GM12892 (cell line): Measurements from ENCODE around the gene RNF144A.

Experiments
- DNase-seq: peaks from one replicate; pipeline ENCODE4 v3.0.0; 2011; ENCODE audit not compliant: insufficient read length
- FAIRE-seq: peaks from 2 replicates; lab custom pipeline; 2011; peaks lifted over from hg19 to GRCh38; lab: Jason Lieb, UNC
- POLR2A ChIP-seq: IDR thresholded peaks from 2 replicates; pipeline ENCODE4 v1.6.1; 2011; ENCODE audit warnings: low read depth, low read length, control low read depth
- POLR2AphosphoS5 ChIP-seq: IDR thresholded peaks from 2 replicates; pipeline ENCODE4 v1.6.1; 2011; ENCODE audit warnings: low read depth, low read length, control low read depth
- TAF1 ChIP-seq: IDR thresholded peaks from 2 replicates; pipeline ENCODE4 v1.6.1; 2011; ENCODE audit warnings: low read depth, mild to moderate bottlenecking, control low read depth, low read length, borderline replicate concordance

The RNF144A gene

GRCh38 chr2:6956566-6956965 lies 39.4 kb downstream of the RNF144A start:
- DNase-seq: no peak
- no peak for FAIRE-seq
- no peak for TF ChIP-seq POLR2AphosphoS5
- no peak for TF ChIP-seq POLR2A
- TF ChIP-seq TAF1: no peak

- FAIRE-seq: no peak
- TF ChIP-seq TAF1 (no peak), POLR2A (no peak)
Measured at GRCh38 chr2:6957031-6957714, 40.0 kb downstream of the RNF144A start.

GRCh38 chr2:6957910-6958615 lies 40.9 kb downstream of the RNF144A start:
- no peak for TF ChIP-seq TAF1
- no peak for TF ChIP-seq POLR2AphosphoS5
- TF ChIP-seq POLR2A: no peak
- FAIRE-seq: no peak
- DNase-seq: no peak

More at GRCh38 chr2:6957031-6957714, 40.0 kb downstream of the RNF144A start:
- DNase-seq: no peak

GRCh38 chr2:6958616-6959235 lies 41.5 kb downstream of the RNF144A start:
- DNase-seq (no peak), FAIRE-seq (no peak)
- TF ChIP-seq POLR2AphosphoS5 (no peak), POLR2A (no peak), TAF1 (no peak)

GRCh38 chr2:6959751-6960150 lies 42.5 kb downstream of the RNF144A start:
- no peak for FAIRE-seq
- DNase-seq: no peak
- TF ChIP-seq POLR2A (no peak), TAF1 (no peak), POLR2AphosphoS5 (no peak)

GRCh38 chr2:6960659-6961058 lies 43.4 kb downstream of the RNF144A start:
- no peak for TF ChIP-seq POLR2A
- no peak for TF ChIP-seq POLR2AphosphoS5
- no peak for TF ChIP-seq TAF1
- no peak for FAIRE-seq
- DNase-seq: no peak

- DNase-seq (no peak), FAIRE-seq (no peak)
- TF ChIP-seq TAF1: no peak
Measured at GRCh38 chr2:6963727-6964126, 46.5 kb downstream of the RNF144A start.

- no peak for FAIRE-seq
Measured at GRCh38 chr2:6965071-6965795, 48.0 kb downstream of the RNF144A start.

GRCh38 chr2:6966446-6966940 lies 49.3 kb downstream of the RNF144A start:
- TF ChIP-seq TAF1 (no peak), POLR2A (no peak), POLR2AphosphoS5 (no peak)
- DNase-seq (no peak), FAIRE-seq (no peak)

More at GRCh38 chr2:6965071-6965795, 48.0 kb downstream of the RNF144A start:
- no peak for DNase-seq
- TF ChIP-seq TAF1: no peak
- no peak for TF ChIP-seq POLR2A

- no peak for TF ChIP-seq TAF1
- TF ChIP-seq POLR2AphosphoS5: no peak
- no peak for TF ChIP-seq POLR2A
- DNase-seq: no peak
- no peak for FAIRE-seq
Measured at GRCh38 chr2:6967301-6967700, 50.1 kb downstream of the RNF144A start.
